ENCODE results near the gene ZDHHC4. TPM values are rescaled to one million over a fixed set of nuclear protein-coding genes. Genes with fewer than 3 reads are reported as not detected.

The ZDHHC4 gene
- total and polyA plus RNA-seq, 2 of the 8 experiments (the other 6 are each of a cell fraction or from before 2014, with no cell fraction given): 50.2 to 171 TPM

DNA sequence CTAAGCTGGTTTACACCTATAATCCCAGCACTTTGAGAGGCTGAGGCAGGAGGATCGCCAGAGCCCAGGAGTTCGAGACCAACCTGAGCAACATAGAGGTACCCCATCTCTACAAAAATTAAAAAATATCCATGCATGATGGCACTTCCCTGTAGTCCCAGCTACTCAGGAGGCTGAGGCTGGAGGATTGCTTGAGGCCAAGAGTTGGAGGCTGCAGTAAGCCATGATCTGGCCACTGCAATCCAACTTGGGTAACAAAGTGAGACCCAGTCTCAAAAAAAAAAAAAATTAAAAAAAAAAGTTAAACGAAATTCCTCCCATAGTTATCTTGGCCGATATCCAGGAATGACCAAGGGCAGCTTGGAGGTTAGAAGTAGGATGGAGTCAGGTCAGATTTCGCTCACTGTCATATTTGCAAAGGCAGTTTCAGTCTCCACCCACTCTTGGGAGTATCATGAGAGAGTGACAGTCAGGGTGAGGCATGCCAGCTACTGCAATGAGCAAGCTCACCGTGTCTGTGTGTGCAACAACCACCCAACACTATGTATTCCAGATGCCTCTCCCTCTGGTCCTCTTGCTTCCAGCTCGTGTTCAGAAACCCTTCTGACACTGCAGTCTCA, 6.0 kb upstream of the ZDHHC4 start:
- Histone ChIP-seq H3K27ac (ENCODE audit: low read depth, low read length) (no peak overlapping the region), H2BK120ac (replicated peaks; ENCODE audit: low read depth, low read length) (no peak overlapping the region), H2BK20ac (ENCODE audit: low read length) (no peak overlapping the region), H4K91ac (replicated peaks; ENCODE audit: insufficient read length, low read length) (no peak overlapping the region), H2BK15ac (ENCODE audit: low read length) (no peak overlapping the region), H2BK5ac (ENCODE audit: low read depth, low read length) (no peak overlapping the region), H3K18ac (ENCODE audit: extremely low read depth, low read length) (no peak overlapping the region), H3K23ac (ENCODE audit: insufficient read length) (no peak overlapping the region), H3K4ac (replicated peaks; ENCODE audit: insufficient read length, low read depth, low read length) (no peak overlapping the region), H3K4me3 (ENCODE audit: extremely low read depth in 1 of 4, insufficient read depth in 2 of 4, low read depth in 3 of 4, low read length in 4 of 4) (no peak overlapping the region), H3K27me3 (replicated peaks in 1 of 4; ENCODE audit: control insufficient read depth in 3 of 4, extremely low read depth in 1 of 4, insufficient read depth in 3 of 4, low read length in 3 of 4) (no peaks in the 10 kb centered on the region), H3K23me2 (ENCODE audit: low read depth, low read length) (no peaks in the 10 kb centered on the region), H3K9me3 (ENCODE audit: insufficient read depth in 2 of 2, low read depth in 1 of 2, low read length in 1 of 2) (no peaks in the 10 kb centered on the region), H3K9ac (replicated peaks in 1 of 4; ENCODE audit: extremely low read depth in 1 of 4, low read depth in 3 of 4, low read length in 3 of 4) (no peak overlapping the region), H3K36me3 (ENCODE audit: control insufficient read depth in 2 of 4, insufficient read depth in 4 of 4, low read length in 3 of 4) (no peaks in the 10 kb centered on the region), H2AFZ (ENCODE audit: low read length) (no peak overlapping the region), H2AK5ac (ENCODE audit: low read depth, low read length) (no peak overlapping the region), H3K4me1 (replicated peaks in 1 of 4; ENCODE audit: control insufficient read depth in 3 of 4, insufficient read depth in 4 of 4, low read length in 3 of 4) (no peaks in the 10 kb centered on the region), H2BK12ac (ENCODE audit: low read depth, low read length) (no peak overlapping the region), H3K56ac (replicated peaks; ENCODE audit: insufficient read length, low read depth, low read length) (no peak overlapping the region), H4K5ac (ENCODE audit: insufficient read length, low read depth, low read length) (no peak overlapping the region), H4K20me1 (replicated peaks in 1 of 2; ENCODE audit: control insufficient read depth in 1 of 2, insufficient read depth in 2 of 2, low read length in 2 of 2) (no peaks in the 10 kb centered on the region), H3K14ac (ENCODE audit: insufficient read length) (no peak overlapping the region), H3K4me2 (ENCODE audit: insufficient read depth in 1 of 2, low read depth in 2 of 2, low read length in 2 of 2) (no peak overlapping the region), H4K8ac (ENCODE audit: extremely low read depth, insufficient read depth, low read length) (no peak overlapping the region), H3K79me2 (ENCODE audit: control insufficient read depth in 1 of 2, insufficient read depth in 2 of 2, low read length in 2 of 2) (no peaks in the 10 kb centered on the region), H3K79me1 (ENCODE audit: low read depth, low read length) (no peaks in the 10 kb centered on the region)
- DNase-seq (ENCODE audit: low read depth in 1 of 2, low spot score in 2 of 2) (no peak), FAIRE-seq (no peak)
- 88% methylated on average over 7 of the region's 7 CpGs; no CpG with 5 or more reads in 1 of the 2 experiments for WGBS, 2 experiments (ENCODE audit: extremely low coverage in 1 of 2, insufficient coverage in 1 of 2, insufficient read length in 1 of 2, insufficient replicate concordance in 2 of 2, low coverage in 1 of 2, low lambda C conversion rate in 2 of 2, missing lambda C conversion rate in 1 of 2)
- ChIA-PET POLR2A (ENCODE audit: partially characterized antibody) (interaction anchor here (0.7 kb wide), 1 partner anchor 12 kb away, joined by 3 read pairs; no protein-coding TSS in a partner anchor), CTCF (ENCODE audit: partially characterized antibody) (interaction anchor here (0.8 to 8.7 kb wide), 3 partner anchors 11 to 56 kb away, joined by 3 to 63 read pairs (median 54); no protein-coding TSS in a partner anchor)
- no peak for TF ChIP-seq RBBP5 (IDR thresholded peaks at IDR 0.05; ENCODE audit: borderline replicate concordance, low read depth, low read length)
- no peak for TF ChIP-seq NANOG (IDR thresholded peaks at IDR 0.05; ENCODE audit: insufficient read depth, low read depth, low read length, poor library complexity, severe bottlenecking)
- TF ChIP-seq, protein P1, sequence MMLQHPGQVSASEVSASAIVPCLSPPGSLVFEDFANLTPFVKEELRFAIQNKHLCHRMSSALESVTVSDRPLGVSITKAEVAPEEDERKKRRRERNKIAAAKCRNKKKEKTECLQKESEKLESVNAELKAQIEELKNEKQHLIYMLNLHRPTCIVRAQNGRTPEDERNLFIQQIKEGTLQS (IDR thresholded peaks at IDR 0.05; ENCODE audit: insufficient read depth, low read depth, low read length): no peak
- no peak for TF ChIP-seq CHD2 (IDR thresholded peaks at IDR 0.05; ENCODE audit: low read length)

Data from H1 (cell line).